Forelimb muscle (tissue), 1 donor: ENCODE data around the gene GPR176. TPM values are rescaled to one million over a fixed set of nuclear protein-coding genes. Genes with fewer than 3 reads are reported as not detected.

ENCODE experiments used
- DNase-seq: peaks from one replicate; pipeline ENCODE4 v3.0.0-alpha.2; 2013; ENCODE audit warnings: low read depth
- polyA plus RNA-seq: library from polyadenylated mRNA; unstranded; fragments of 120-200 nt; gene quantifications from one replicate; pipeline ENCODE4 v1.2.1, GENCODE V29; 2013; ENCODE audit not compliant: insufficient read length

The GPR176 gene
- polyA plus RNA-seq, 1 donor = 3.6 TPM

DNA sequence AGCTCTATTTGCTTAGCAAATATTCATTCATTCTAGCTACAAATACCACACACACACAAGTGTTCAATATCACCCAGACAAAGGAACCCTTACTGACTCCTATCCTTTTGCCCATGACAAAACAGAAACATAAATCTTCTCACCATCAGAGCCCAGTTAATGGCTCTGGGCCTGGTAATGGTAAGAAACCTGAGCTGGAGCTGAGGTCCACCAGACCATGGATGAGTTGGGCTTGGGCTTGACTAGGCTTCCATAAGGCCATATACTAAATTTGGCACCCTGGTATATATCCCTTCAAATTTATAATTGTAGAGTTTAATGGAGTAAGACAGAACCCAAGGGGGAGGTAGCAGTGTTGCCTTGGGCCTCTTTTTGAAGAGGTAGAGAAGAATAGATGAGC, 29.4 kb downstream of the GPR176 start:
- no peak for DNase-seq

- no peak for DNase-seq
These were observed 30.5 kb downstream of the GPR176 start for GRCh38 chr15:39889601-39890000.

GRCh38 chr15:39888809-39889208, 31.3 kb downstream of the GPR176 start:
- DNase-seq = no peak

DNA sequence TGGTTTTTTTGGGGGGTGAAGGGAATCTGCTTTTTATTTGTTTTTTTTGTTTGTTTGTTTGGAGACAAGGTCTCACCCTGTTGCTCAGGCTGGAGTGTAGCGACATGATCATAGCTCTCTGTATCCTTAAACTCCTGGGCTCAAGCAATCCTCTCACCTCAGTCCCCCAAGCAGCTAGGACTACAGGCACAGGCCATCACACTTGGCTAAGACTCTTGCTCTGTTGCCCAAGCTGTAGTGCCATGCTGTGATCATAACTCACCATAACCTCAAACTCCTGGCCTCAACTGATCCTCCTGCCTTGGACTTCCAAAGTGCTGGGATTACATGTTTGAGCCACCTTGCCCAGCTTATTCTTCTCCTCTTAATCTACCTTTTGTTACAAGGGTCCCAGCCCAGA, 31.8 kb downstream of the GPR176 start:
- no peak for DNase-seq

- DNase-seq = no peak
These were observed 32.2 kb downstream of the GPR176 start for GRCh38 chr15:39887832-39888231.

DNA sequence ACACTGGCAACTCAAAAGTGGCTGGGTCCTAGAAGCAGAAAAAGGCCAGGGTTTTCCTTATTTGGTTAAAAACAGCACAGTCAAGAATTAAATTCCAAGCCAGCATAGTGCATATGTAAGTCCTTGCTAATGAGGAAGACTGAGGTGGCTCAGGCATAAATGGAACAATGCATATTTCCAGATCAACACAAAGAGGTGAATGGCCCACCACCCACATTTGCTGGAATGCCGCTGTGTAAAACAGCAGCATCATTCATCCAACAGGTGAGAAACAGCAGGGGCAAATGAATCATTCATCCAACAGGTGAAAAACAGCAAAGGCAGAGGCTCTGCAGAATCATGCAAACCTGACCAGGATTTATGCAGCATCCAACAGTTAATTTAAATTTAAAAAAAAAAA, 32.9 kb downstream of the GPR176 start:
- no peak for DNase-seq

DNA sequence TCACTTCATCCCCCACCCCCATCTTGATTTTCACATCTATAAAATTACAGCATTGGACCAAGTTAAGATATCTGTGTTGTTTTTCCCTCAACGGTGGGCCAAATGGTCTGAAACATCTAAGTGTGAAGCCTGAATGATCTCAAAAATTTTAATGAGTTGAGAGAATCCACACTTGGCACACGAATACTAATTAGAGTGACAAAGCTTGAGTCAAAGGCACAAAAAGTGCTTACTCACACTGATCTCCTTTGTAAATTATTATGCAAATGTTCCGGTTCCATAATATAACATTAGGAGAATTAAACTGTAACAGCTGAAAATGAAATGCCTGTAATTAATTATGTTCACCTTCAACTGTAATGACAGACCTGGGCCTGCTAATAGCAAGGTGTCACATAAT, 33.6 kb downstream of the GPR176 start:
- no peak for DNase-seq

DNA sequence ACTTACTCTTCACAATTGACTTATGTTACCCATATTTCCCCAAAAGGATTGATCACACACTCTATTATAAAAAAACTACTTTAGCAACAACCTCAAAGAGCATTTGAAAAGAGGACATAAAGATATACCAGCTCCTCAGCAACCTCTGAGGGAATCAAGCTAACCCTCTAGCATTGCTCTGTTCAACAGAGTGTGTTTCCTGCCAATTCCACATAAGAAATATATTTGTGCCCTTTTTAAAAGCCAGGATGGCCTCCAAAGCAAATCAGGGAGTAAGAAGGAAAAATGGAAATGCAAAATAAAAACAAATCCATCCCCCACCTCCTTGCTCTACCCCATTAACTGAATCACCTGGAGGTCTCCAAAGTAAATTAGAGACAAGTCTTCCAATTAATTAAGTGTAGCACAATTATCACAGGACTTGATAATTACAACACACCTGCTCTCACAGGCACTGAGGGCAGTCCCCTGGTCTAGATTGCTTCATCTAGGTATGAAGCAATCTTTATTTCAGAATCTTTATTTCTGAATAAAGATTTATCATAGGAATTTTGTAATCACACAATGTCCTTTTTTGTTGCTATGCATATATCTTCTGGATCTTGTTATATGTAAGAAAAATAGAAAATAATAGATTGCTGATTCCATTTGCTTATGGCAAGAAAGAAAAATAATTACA, 34.8 kb downstream of the GPR176 start:
- DNase-seq = no peak

DNA sequence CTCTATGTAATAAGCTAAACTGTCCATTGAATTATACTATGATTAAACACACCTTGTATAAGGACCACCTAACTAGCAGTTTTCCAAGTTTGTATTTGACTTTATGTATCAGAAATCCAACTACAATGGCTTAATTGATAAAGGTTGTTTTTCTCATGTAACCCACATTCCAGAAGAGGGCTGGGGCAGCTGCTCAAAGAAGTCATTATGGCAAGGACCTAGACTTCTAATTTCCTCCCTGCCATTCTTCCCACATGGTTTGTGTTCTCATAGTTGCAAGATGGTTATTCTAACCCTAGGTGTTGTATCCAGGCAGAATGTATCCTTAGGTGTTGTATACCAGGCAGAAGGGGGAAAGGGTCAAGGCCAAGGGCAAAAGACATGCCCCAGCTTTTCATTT, 35.7 kb downstream of the GPR176 start:
- no peak for DNase-seq

DNA sequence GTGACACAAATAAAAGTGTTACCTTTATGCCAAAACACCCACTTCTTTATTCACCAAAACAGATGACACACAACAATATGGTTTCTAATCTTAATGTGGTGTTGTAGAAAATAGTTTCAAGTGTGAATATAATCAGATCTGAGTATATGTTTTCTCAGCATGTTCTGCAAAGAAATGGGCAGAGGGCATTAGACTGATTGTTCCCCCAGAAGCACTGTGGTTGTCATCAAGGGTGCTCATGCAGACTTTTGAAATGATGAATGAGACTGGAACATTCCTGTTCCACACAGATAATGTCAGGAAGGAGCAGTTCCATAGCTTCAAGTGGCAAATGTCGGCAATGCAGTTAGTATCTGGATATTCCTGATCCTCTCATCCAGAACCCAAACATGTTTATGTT, 37.5 kb downstream of the GPR176 start:
- no peak for DNase-seq

DNA sequence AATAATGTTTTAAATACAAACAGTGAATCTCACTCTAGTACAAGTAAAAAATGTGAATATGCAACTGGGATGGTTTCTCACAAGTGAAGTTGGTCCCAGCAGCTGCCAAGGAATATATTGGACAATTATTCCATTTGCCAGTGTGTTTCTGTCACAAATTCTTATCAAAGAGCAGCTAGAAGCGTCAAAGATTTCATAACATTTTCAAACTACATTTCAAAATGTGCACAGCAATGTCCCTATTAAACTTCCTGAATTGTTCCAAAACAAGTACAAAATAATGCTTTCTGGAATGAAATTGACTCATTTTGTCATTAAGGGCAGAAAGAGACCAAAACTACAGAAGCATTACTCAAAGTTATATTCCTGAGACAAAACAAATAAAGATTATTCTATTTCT, 38.3 kb downstream of the GPR176 start:
- no peak for DNase-seq

DNA sequence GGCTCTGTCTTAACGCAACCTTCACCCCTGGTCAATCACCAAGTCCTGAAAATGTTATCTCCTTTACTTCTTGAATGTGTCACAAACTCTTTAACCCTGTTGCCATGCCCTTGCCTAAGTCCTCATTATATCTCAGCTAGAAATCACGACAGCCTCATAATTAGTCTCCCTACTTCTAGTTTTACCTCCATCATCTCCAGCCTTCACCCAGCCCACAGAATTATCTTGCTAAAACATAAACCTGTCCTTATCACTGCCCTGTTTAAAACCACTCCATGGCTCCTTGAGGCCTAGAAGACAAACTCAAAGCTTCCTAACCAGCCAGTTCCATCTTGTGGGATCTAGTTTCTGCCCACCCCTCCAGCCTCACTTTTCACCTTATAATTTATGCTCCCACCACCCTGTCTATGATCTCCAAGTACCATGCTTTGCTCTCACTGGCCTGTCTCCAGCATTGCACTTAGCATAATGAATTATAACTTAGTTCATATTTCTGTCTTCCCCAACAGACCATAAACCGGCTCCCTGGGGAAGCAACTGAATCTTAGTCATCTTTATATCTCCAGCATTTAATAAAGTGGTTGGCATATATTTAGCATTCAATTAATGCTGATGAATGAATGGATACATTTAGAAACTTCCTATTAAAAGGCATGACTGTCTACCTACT, 39.2 kb downstream of the GPR176 start:
- DNase-seq = no peak

GRCh38 chr15:39878406-39878785, 41.7 kb downstream of the GPR176 start:
- no peak for DNase-seq

GRCh38 chr15:39874890-39875549, 45.0 kb downstream of the GPR176 start:
- no peak for DNase-seq

DNA sequence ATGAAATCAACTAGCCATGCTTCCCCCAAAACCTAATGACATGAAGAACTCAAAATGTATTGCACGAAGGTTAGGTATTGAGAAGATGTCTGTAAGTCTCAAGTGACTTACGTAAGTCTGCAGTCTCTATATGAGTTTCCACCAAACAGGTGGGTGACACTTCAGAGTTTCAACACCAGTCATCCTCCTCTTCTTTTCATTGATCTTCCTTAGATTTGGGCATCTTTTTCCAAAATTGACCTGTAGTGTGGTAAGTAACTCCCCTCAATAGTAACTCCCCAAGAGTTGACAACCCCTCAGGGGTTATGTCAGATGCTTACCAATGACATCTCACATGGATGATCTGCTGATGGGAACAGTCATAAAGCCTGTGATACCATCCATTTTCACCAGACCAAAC, 46.1 kb downstream of the GPR176 start:
- no peak for DNase-seq

GRCh38 chr15:39870537-39870936, 49.5 kb downstream of the GPR176 start:
- no peak for DNase-seq

GRCh38 chr15:39869858-39870515, 50.1 kb downstream of the GPR176 start:
- peak; percentile 11 for DNase-seq

GRCh38 chr15:39869254-39869653, 50.8 kb downstream of the GPR176 start:
- no peak for DNase-seq

DNA sequence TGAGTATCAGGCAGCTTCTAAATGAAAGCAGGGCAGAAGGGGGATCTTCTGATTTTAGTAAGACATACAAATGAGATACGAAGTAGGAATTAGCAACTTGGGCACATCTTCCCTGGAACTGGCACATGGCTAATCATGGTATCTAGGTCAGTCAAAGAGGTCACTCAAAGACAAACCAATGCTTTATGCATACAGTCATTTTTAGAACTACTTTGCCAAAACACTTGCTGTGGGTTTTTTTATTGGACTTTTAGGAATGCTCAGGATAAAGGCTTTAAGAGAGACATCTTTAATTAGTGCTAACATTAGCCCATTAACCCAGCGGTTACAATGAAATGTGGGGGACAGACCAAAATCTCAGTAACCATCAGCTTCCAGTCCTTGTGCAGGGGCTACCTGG, 51.7 kb downstream of the GPR176 start:
- DNase-seq = no peak

GRCh38 chr15:39864116-39864515, 56.0 kb downstream of the GPR176 start:
- no peak for DNase-seq

DNA sequence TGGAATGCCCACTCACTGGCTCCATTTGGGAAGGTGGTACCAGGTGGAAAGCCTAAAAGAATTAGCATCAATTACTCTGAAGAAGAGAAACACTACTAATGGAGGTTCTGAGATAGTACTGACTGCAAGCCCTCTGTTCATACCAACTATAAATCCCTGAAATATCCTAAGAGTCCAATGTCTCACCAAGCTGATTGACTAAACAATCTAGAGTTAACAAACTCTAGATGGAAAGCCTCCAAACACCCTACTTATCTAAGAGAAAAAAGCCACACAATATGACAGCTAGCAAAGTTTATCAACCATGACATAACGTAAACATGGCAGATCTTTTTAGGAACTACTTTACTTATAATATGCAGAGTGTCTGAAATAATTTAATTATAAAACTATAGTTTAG, 59.2 kb downstream of the GPR176 start:
- DNase-seq = no peak

GRCh38 chr15:39860200-39860599, 59.9 kb downstream of the GPR176 start:
- no peak for DNase-seq

- no peak for DNase-seq
These were observed 60.4 kb downstream of the GPR176 start for GRCh38 chr15:39859636-39860035.
